ENCODE measurements around the gene NAXE.

DNA sequence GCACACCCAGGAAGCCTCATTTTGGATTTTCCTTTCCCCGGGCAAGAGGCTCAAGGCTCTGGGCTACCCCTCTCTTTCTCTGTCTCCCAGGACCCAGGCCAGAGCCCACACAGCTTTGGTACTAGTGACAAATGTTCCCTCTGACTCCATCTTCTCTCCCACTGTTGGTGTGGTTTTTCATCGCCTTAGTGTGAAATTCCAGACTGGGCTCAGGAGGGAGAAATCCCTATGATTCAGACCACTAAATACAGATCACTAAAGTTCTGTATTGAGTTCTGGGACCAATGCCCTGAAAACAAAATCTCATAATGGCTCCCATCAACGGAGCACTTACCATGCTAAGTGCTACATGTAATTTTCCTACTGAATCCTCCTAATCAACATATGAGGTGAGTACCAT is 45.3 kb upstream of the NAXE start:
- TF ChIP-seq, protein P1, sequence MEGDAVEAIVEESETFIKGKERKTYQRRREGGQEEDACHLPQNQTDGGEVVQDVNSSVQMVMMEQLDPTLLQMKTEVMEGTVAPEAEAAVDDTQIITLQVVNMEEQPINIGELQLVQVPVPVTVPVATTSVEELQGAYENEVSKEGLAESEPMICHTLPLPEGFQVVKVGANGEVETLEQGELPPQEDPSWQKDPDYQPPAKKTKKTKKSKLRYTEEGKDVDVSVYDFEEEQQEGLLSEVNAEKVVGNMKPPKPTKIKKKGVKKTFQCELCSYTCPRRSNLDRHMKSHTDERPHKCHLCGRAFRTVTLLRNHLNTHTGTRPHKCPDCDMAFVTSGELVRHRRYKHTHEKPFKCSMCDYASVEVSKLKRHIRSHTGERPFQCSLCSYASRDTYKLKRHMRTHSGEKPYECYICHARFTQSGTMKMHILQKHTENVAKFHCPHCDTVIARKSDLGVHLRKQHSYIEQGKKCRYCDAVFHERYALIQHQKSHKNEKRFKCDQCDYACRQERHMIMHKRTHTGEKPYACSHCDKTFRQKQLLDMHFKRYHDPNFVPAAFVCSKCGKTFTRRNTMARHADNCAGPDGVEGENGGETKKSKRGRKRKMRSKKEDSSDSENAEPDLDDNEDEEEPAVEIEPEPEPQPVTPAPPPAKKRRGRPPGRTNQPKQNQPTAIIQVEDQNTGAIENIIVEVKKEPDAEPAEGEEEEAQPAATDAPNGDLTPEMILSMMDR (conservative IDR thresholded peaks at IDR 0.05 in 1 of 2, IDR thresholded peaks at IDR 0.05 in 1 of 2; ENCODE audit: extremely low read depth in 1 of 2, insufficient read depth in 1 of 2, low read depth in 1 of 2, low read length in 2 of 2), result no peak
- TF ChIP-seq EZH2 (IDR thresholded peaks at IDR 0.05; ENCODE audit: borderline replicate concordance, low read length), result no peak
